ENCODE data around the gene GPLD1.

The GPLD1 gene

DNA sequence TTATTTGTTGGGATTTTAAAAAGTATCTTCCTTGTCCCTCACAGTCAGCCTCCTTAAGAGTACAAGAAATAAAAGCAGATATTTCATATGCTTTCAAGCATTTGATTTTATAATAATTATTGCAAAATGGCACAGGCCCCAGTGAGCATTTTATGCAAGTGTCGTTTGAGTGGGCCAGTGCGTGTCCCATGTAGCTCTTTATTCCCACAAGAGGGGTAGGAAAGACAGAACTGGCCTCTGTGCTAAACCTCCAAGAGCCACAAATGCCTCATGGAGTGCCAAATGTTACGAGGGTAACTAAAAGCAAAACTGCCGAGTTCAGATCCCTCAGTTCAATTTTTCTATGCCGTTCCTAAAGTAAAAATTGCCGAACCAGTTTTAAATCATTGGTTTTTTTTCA, 12.7 kb downstream of the GPLD1 start:
- in situ Hi-C loops (cut with HindIII; ENCODE audit: low pct_ligation_motif_present, low pct_unique_long_range_greater_than_20kb, low sequenced_read_pairs) = no loop called here
- no peak for DNase-seq

DNA sequence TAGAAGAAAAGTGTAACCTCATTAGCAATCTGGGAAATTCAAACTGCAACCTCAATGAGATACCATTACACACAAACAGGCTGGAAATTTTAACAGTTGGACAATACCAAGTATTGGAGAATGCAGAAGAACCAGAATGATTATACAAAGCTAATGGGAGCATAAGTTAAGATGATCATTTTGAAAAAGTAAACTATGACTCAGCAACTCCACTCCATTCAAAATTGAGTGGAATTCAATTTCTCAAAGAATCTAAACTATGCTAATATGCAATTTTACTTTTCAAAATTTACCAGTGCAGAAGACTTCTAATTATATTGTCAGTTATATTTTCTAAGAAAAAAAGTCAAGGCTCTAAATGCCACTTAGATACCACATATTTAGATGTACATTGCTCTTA, 17.2 kb downstream of the GPLD1 start:
- in situ Hi-C loops (cut with HindIII; ENCODE audit: low pct_ligation_motif_present, low pct_unique_long_range_greater_than_20kb, low sequenced_read_pairs) = no loop called here

DNA sequence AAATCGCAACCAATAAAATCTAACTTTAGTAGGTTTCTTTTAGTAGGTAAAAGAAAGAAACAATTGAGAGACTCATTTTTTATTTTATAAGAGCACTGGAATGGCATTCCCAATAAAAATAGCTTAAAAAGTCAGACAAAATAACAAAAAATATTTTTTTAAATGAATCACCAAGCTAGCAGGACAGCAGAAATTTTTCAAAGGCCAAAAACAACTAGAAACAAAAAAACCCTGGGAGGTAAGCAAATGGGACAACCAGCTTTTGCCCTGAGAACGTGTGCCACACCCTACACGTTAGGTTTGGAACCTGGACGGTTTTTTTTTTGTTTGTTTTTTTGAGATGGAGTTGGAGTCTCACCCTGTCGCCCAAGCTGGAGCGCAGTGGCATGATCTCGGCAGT, 19.6 kb downstream of the GPLD1 start:
- in situ Hi-C loops (cut with HindIII; ENCODE audit: low pct_ligation_motif_present, low pct_unique_long_range_greater_than_20kb, low sequenced_read_pairs) = no loop called here
- no peak for DNase-seq

More for the DNA sequence above, 17.2 kb downstream of the GPLD1 start:
- no peak for DNase-seq

DNA sequence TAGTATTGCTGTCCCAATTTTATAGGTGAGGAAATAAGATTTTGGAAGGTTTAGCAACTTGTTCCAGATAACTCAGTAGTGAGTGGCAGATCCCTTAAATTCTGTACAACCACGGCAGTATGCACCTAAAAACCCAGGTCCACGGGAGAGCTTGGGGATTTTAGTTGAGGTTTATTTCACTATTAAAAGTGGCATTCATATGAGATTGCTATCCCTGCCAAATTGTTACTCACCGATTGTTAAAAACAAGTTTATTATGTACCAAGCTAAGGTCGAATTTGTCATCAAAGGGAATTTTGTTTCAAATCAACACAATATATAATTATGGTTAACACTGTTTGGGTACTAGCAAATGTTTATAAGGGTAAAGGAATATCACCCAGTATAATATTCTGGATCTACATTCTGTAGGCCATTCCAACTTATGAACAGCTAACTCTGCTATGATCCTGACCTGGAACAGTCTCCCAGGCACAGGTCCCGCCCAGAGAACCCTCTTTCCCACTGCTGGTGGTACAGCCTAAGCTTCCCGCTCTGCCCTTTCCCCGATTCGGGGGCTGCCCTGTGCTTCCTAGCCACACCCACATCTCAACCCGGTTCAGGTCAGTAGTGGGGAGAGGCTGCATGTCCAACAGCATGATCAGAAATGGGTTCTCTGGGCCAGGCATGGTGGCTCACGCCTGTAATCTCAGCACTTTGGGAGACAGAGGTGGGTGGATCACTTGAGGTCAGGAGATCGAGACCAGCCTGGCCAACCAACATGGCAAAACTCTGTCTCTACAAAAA, 24.9 kb downstream of the GPLD1 start:
- in situ Hi-C loops (cut with HindIII; ENCODE audit: low pct_ligation_motif_present, low pct_unique_long_range_greater_than_20kb, low sequenced_read_pairs) = no loop called here
- no peak for DNase-seq

DNA sequence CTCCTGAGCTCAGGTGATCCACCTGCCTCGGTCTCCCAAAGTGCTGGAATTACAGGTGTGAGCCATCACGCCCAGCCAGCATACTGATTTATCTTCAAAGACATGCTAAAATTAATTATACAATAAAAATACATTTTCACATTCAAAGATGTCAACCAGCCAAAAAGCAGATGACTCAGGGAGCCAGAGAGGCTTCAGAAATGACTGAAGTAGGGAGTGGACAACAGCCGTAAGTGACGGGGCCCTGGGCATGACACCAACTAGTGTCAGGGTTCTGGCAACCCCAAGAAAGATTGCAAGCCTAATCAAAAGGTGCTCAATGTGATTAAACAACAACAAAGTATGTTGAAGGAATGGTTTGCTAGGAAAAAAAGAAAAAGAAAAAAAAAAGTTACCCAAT, 28.4 kb downstream of the GPLD1 start:
- DNase-seq = no peak
- in situ Hi-C loops (cut with HindIII; ENCODE audit: low pct_ligation_motif_present, low pct_unique_long_range_greater_than_20kb, low sequenced_read_pairs) = no loop called here

DNA sequence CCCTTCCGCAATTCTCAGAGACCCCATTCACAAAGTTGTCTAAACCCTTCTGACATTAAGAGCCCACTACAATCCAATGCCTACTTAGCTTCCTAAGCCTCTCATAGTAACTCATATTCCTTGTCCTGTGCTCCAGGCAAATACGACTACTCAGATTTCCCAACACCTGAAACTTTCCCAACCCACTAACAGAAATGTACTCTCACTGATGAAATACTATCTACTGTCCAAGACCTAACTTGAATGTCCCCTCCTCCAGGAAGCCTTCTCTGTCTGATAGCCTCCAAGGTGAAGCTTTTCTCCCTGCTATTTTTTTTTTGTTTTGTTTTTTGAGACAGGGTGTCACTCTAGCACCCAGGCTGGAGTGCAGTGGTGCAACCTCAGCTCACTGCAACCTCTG, 30.4 kb downstream of the GPLD1 start:
- no peak for DNase-seq
- in situ Hi-C loops (cut with HindIII; ENCODE audit: low pct_ligation_motif_present, low pct_unique_long_range_greater_than_20kb, low sequenced_read_pairs) = no loop called here

DNA sequence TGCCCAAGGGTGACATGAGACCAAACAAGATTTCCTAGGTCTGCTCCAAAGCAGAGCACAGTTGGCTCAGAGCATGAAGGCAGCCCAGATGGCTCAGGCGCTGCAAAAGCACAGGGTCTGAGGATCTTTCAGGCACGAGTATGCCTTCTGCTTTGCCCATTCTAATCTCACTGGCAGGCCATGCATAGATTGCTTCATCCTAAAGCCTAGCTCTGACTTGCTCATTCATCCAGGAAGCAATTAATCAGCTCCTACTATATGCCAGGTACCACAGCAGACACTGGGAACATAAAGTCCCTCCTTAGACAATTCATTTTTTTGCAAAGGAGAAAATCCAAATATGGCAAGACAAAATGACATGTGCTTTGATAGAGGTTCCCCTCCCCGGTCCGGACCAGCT, 31.2 kb downstream of the GPLD1 start:
- in situ Hi-C loops (cut with HindIII; ENCODE audit: low pct_ligation_motif_present, low pct_unique_long_range_greater_than_20kb, low sequenced_read_pairs) = no loop called here
- no peak for DNase-seq

DNA sequence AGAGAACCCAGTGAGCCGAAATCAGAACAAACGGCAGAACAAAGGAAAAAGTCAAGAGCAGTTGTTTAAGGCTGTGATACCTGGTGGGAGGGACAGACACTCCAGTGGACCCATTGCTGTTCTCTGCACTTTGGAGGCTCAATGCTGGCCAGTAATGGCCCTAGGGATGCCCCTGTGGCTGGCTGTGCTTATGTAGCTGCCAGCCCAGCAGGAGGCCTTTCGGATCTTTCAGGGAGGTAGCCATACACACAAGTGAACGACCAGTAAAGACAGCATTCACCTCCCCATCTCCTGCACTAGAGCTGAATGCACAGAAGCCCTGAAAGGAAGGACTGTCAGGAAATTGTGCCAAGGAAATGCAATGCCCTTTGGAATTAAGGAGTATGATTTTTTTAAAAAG, 34.3 kb downstream of the GPLD1 start:
- no peak for DNase-seq
- in situ Hi-C loops (cut with HindIII; ENCODE audit: low pct_ligation_motif_present, low pct_unique_long_range_greater_than_20kb, low sequenced_read_pairs) = no loop called here

DNA sequence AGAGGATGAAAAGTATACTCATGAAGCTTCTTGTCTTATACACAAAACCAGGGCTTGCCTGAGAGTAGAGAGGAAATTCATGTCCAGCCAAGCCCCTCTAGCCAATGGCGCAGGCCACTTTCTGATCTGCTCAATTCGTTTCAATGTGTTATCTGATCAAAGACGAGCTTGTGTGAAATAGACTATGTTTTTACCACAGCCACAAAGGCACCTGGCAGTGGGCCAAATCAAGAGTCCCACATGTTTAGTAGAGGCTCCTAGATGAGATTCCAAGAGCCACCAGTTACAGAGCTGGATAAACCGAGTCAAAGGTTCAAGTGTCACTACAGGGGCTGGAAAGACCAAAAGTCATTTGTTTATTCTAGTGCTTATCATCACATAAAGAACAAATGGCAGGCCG, 34.9 kb downstream of the GPLD1 start:
- DNase-seq = no peak
- in situ Hi-C loops (cut with HindIII; ENCODE audit: low pct_ligation_motif_present, low pct_unique_long_range_greater_than_20kb, low sequenced_read_pairs) = no loop called here

DNA sequence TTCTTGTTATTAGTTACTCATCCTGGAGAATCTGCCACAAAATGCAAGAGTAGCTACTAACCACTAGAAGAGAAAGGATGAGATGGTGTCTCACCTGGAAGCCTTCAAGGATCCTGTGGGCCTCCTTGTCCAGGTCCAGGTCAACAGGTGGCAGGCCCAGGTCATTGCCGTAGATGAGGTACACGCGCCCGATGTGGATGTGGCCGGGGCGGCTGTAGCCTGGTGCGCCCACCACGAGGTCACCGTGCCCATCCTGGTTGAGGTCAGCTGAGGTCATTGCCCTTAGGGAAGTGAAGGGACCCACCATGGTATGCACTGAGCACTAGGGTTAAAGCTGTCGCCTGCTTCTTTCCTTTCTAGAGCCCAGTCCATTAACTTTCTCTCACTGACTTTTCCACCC, 35.5 kb downstream of the GPLD1 start:
- in situ Hi-C loops (cut with HindIII; ENCODE audit: low pct_ligation_motif_present, low pct_unique_long_range_greater_than_20kb, low sequenced_read_pairs) = no loop called here
- no peak for DNase-seq

DNA sequence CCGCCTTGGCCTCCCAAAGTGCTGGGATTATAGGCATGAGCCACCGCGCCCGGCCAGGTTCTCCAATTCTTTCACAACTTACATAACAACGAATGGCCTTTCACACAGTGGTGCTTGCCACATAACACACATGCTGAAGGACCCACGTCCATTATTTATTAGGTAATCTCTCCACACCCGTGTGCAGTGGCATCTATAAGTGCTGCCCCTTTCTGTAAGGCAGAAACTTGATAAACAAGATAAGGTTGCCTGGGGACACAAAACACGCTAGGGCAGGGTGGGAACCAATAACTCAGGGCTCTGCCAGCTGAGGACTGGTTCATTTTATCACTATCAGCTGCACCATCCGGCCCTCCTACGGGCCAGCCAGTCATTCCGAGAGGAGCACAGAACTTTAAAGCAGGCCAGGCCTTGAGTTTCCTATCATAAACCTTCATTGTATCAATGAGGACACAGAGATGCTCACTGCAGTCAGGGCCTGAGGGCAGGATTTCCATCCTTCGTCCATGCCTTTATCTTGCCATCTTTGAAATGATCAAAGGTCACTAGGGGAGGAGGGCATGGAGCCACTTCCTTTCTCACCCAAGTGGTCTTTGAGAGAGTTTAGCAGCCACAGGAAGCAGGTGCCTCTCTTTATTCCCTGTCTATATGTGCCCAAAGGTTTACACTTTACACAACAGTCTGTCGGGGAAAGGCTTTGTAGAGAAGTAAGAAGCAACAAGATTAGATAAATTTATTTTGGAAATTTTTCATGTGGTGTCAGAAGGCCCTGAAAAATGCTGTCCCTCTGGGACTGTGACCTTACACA, 37.6 kb downstream of the GPLD1 start:
- in situ Hi-C loops (cut with HindIII; ENCODE audit: low pct_ligation_motif_present, low pct_unique_long_range_greater_than_20kb, low sequenced_read_pairs) = no loop called here
- DNase-seq = no peak

DNA sequence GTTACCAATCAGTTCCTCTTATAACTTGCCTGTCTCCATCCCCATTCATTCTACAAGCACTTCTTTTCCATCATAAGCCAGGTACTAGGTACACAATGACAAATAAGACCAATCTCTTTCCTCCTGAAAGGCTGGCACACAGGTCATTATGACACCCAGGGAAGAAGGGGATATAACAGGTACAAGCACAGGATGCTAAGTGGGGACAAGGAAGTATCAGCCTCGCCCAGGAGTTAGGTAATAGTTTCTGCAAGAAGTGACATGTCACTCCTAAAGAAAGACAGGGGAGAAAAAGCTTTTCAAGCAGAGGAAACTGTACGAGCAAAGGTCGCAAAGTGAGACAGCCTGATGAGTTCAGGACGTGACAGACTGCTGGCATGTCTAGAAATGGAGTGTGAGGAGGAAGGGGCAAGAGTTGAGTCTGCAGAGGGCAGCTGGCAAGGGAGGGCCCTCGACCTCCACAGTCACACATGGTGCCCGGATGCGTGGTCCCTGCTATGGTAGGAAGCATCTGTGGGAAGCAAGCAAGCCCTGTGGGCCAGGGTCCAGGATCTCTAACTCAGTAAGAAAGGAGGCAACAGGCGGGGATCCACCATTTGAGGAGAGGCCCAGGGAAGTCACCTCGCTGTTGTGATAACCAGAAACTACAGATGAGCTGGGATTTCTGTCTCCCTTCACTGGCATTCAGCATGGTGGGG, 40.4 kb downstream of the GPLD1 start:
- in situ Hi-C loops (cut with HindIII; ENCODE audit: low pct_ligation_motif_present, low pct_unique_long_range_greater_than_20kb, low sequenced_read_pairs) = no loop called here
- DNase-seq = no peak

DNA sequence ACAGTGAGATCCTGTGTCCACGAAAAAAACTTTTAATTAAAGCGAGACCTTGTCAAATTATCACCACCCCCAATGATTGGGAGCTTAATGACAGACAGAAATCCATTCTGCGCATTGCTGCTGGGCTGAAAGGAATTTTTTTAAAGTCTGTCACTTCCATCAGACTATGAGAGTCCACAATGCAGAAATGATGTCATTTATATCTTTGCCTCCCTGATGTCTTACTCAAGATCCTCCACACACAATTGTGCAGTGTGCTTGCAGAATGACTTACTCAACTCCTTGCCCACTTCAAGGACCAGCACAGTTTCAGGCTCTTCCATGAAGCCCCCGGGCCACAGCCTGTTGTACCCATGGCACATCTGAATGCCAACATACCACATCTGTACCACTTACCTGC, 41.0 kb downstream of the GPLD1 start:
- in situ Hi-C loops (cut with HindIII; ENCODE audit: low pct_ligation_motif_present, low pct_unique_long_range_greater_than_20kb, low sequenced_read_pairs) = no loop called here
- DNase-seq = no peak

DNA sequence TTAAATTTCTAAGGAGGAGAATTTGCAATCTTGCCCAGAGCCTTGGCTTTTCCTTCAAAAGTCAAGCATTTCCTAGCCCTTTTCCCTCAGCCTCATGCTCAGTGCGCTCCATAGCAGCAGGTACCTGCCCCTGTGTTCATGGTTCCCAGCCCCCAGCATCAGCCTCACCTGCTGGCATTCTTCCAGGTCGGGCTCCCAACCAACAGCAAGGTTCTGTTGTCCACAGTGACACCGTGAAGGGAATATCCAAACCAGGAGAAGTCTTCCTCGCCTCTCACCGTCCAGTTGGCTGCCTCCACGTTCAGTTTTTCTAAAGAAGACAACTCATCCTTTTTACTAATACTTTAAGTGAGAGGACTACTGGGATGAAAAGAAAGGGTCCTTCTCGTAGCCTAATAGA, 42.7 kb downstream of the GPLD1 start:
- in situ Hi-C loops (cut with HindIII; ENCODE audit: low pct_ligation_motif_present, low pct_unique_long_range_greater_than_20kb, low sequenced_read_pairs) = no loop called here
- DNase-seq = no peak

DNA sequence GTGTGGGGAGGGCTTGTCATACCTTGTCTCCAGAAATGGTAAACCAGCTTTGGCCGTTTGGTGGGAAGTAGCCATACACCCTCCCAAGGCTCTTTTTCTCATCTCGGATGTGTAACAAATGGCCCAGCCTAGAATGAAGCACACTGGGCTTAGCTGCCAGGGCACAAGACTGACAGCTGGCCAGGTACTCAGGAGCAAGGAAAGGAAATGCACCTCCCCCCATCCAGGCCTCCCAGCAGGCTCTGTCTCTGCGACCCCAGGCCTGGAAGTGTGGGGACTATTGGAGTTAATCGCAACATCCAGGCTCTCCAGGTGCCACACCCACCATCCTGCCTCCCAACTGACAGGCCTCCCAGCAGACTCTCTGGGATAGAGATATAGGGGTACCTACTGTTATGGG, 43.7 kb downstream of the GPLD1 start:
- in situ Hi-C loops (cut with HindIII; ENCODE audit: low pct_ligation_motif_present, low pct_unique_long_range_greater_than_20kb, low sequenced_read_pairs) = no loop called here
- DNase-seq = no peak

DNA sequence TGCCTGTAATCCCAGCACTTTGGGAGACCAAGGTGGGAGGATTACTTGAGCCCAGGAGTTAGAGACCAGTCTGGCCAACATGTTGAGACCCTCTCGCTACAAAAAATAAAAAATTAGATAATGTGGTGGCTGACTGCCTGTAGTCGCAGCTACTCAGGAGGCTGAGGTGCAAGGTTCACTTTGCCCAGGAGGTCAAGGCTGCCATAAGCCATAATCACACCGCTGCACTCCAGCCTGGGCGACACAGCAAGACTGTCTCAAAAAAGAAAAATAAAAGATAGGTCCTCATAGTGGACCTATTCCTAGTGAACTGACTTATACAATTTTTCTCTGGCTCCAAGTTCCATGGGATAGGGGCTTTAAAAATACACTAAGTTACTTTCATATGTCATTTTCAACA, 44.8 kb downstream of the GPLD1 start:
- DNase-seq = no peak
- in situ Hi-C loops (cut with HindIII; ENCODE audit: low pct_ligation_motif_present, low pct_unique_long_range_greater_than_20kb, low sequenced_read_pairs) = no loop called here

DNA sequence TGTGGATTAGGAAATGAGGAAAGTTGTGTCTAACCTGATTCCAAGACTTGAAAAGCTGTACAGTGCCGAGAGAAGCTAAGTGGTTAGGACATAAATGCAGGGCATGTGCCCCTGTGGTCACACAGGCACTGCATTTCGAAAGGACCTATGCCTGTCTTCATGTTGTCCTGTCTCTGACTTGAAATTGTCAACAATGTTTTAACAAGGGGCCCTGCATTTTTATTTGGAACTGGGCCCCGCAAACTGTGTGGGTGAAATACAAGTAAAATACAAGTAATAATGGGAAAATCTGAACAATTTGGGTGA, 47.8 kb downstream of the GPLD1 start:
- in situ Hi-C loops (cut with HindIII; ENCODE audit: low pct_ligation_motif_present, low pct_unique_long_range_greater_than_20kb, low sequenced_read_pairs) = no loop called here
- DNase-seq = no peak

DNA sequence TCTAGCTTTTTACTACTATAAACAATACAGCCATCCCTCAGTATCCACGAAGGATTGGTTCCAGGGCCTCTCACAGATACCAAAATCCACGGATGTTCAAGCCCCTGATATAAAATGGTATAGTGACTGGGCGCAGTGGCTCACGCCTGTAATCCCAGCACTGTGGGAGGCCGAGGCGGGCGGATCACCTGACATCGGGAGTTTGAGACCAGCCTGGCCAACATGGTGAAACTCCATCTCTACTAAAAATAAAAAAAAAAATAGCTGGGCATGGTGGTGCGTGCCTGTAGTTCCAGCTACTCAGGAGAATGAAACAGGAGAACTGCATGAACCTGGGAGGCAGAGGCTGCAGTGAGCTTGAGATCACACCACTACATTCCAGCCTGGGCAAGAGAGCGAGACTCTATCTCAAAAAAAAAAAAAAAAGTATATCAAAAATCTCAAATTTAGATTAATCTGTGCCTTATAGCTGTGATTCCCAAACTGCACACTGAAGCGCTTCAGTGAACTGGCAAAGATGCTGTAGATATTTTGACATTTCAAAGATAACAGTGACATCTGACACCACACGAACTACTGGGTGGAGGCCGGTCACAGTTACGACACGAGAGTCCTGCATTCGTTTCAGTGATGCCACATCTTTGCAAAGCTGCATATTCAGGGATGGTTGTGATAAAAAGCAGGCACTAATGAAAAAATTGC, 48.3 kb downstream of the GPLD1 start:
- no peak for DNase-seq
- in situ Hi-C loops (cut with HindIII; ENCODE audit: low pct_ligation_motif_present, low pct_unique_long_range_greater_than_20kb, low sequenced_read_pairs) = no loop called here

DNA sequence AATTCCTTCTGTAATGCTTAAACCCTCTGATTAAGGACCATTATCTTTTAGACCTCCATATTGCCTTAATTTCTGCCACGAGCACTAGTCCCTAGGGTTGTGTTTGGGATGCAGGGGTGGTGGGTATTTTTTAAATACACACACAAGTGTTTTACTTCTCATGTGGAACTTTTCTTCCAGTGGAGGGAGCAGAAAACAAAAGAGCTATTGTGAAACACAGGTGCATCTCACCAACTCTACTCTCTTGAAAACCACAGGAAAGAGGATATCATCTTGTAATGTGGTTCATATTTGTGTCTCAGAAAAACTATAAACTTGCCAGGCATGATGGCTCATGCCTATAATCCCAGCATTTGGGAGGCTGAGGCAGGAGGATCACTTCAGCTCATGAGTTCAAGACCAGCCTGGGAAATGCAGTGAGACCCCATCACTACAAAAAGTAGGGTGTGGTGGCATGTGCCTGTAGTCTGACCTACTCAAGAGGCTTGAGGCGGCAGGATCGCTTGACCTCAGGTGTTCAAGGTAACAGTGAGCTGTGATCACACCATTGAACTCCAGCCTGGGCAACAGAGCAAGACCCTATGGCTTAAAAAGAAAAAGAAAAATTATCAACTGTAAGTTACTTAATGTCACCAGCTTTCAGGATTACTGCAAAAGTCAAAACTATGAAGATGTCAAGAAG, 49.4 kb downstream of the GPLD1 start:
- in situ Hi-C loops (cut with HindIII; ENCODE audit: low pct_ligation_motif_present, low pct_unique_long_range_greater_than_20kb, low sequenced_read_pairs) = no loop called here
- DNase-seq = no peak

Measured in ACHN (cell line).